HL-60 (cell line): ENCODE measurements around the gene LRRC30.

ENCODE experiments used
- CTCF ChIP-seq: IDR thresholded peaks from one replicate; pipeline ENCODE4 v1.5.1; 2011; ENCODE audit warnings: low read length, control low read depth, inconsistent platforms; ENCODE audit not compliant: insufficient read depth
- POLR2AphosphoS5 ChIP-seq: IDR thresholded peaks from 2 replicates; pipeline ENCODE4 v1.6.1; 2012; ENCODE audit warnings: low read depth
- TF ChIP-seq, protein P1 (sequence below): IDR thresholded peaks from 2 replicates; pipeline ENCODE4 v1.6.1; 2012; ENCODE audit warnings: low read depth; ENCODE audit not compliant: insufficient replicate concordance

- no peak for TF ChIP-seq CTCF
- TF ChIP-seq, protein P1, sequence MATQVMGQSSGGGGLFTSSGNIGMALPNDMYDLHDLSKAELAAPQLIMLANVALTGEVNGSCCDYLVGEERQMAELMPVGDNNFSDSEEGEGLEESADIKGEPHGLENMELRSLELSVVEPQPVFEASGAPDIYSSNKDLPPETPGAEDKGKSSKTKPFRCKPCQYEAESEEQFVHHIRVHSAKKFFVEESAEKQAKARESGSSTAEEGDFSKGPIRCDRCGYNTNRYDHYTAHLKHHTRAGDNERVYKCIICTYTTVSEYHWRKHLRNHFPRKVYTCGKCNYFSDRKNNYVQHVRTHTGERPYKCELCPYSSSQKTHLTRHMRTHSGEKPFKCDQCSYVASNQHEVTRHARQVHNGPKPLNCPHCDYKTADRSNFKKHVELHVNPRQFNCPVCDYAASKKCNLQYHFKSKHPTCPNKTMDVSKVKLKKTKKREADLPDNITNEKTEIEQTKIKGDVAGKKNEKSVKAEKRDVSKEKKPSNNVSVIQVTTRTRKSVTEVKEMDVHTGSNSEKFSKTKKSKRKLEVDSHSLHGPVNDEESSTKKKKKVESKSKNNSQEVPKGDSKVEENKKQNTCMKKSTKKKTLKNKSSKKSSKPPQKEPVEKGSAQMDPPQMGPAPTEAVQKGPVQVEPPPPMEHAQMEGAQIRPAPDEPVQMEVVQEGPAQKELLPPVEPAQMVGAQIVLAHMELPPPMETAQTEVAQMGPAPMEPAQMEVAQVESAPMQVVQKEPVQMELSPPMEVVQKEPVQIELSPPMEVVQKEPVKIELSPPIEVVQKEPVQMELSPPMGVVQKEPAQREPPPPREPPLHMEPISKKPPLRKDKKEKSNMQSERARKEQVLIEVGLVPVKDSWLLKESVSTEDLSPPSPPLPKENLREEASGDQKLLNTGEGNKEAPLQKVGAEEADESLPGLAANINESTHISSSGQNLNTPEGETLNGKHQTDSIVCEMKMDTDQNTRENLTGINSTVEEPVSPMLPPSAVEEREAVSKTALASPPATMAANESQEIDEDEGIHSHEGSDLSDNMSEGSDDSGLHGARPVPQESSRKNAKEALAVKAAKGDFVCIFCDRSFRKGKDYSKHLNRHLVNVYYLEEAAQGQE, result no peak
- no peak for TF ChIP-seq POLR2AphosphoS5
Observed at GRCh38 chr18:7255054-7255453, 24.2 kb downstream of the LRRC30 start.
